ENCODE results near the gene CLPTM1.

DNA sequence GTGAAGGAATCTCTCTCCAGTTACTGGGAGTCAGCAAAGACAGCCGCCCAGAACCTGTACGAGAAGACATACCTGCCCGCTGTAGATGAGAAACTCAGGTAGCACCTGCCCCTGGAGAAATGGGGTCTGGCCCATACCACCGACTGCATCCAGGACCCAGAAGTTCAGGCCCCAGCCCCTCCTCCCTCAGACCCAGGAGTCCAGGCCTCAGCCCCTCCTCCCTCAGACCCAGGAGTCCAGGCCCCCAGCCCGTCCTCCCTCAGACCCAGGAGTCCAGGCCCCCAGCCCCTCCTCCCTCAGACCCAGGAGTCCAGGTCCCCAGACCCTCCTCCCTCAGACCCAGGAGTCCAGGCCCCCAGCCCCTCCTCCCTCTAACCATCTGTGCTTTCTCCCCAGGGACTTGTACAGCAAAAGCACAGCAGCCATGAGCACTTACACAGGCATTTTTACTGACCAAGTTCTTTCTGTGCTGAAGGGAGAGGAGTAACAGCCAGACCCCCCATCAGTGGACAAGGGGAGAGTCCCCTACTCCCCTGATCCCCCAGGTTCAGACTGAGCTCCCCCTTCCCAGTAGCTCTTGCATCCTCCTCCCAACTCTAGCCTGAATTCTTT, 6.3 kb upstream of the CLPTM1 start:
- TF ChIP-seq CTCF (IDR thresholded peaks at IDR 0.05; ENCODE audit: insufficient read depth, low read depth, low read length) (no peak), EZH2 (IDR thresholded peaks at IDR 0.05; ENCODE audit: insufficient read depth, low read length) (no peak)
